ENCODE data around the gene FRMD5.

FRMD5 gene

DNA sequence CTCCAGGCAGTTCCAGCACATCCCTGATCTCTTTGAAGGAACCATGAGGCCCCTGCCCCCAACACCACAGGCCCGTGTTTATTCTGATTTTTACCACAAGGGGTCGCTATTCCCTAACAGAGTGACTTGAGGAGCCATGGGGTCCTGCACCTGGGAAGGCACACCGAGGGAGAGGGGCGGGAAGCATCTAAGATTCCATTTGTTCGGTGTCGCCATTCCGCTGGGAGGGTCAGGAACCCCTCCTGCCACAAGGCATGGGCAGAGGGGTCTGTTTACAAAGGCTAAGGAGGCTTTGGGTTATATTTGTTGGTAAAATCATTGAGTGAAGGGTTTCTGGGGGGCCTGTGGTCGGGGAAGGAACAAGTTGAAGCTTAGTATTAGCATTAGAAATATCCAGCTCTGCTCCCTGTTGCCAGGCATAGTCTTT, 291.2 kb downstream of the FRMD5 start:
- H3K4me2 ChIP-seq (ENCODE audit: low read length) = no peak overlapping the region
- no peak overlapping the region for H3K4me3 ChIP-seq (ENCODE audit: low read length)

DNA sequence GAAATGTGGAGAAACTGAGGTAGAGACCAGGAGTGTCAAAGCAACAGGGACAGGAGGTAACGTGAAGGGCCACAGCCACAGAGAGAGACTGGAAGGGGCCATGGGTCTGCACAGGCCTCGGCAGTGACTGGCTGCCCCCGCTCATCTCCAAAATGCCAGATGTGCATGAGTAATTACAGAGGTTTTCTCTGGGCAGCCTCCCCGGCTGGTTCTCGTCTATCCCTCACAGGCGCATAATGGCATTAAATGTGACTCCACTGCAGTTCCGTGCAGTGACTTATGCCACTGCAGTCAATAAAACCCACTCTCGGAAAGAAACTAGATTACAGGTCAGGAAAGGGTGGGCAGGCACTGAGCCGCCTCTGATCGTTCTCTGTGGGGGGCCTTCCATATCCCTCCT, 293.6 kb downstream of the FRMD5 start:
- no peaks in the 10 kb centered on the region for H3K27me3 ChIP-seq (ENCODE audit: control insufficient read depth, low read length)
- no peak overlapping the region for H3K4me3 ChIP-seq (ENCODE audit: low read length)
- 0 out of 2 replicates have a peak, but pooled peaks cover under 1% of the 10 kb centered on the region for H4K20me1 ChIP-seq (ENCODE audit: control insufficient read depth, insufficient read depth, low read depth, low read length)
- no peak overlapping the region for H3K27ac ChIP-seq (ENCODE audit: low read depth, low read length)
- no peaks in the 10 kb centered on the region for H3K36me3 ChIP-seq (ENCODE audit: control insufficient read depth, low read length)
- no peaks in the 10 kb centered on the region for H3K4me1 ChIP-seq (ENCODE audit: control insufficient read depth, low read length)
- no peaks in the 10 kb centered on the region for H3F3A ChIP-seq (ENCODE audit: control insufficient read depth, insufficient read depth)
- H3K9me2 ChIP-seq (replicated peaks; ENCODE audit: control insufficient read depth, low read length) = no peaks in the 10 kb centered on the region
- H3K79me2 ChIP-seq (ENCODE audit: control insufficient read depth, low read length) = no peaks in the 10 kb centered on the region
- no peak for TF ChIP-seq EZH2phosphoT487 (IDR thresholded peaks at IDR 0.05; ENCODE audit: borderline replicate concordance, low read length)
- H3K9me3 ChIP-seq (ENCODE audit: control insufficient read depth, insufficient read depth, low read length) = no peaks in the 10 kb centered on the region
- H3K4me2 ChIP-seq (ENCODE audit: low read length) = no peak overlapping the region

More for the DNA sequence above, 291.2 kb downstream of the FRMD5 start:
- no peaks in the 10 kb centered on the region for H3F3A ChIP-seq (ENCODE audit: control insufficient read depth, insufficient read depth)
- H3K36me3 ChIP-seq (ENCODE audit: control insufficient read depth, low read length) = no peaks in the 10 kb centered on the region
- H3K9me3 ChIP-seq (ENCODE audit: control insufficient read depth, insufficient read depth, low read length) = no peaks in the 10 kb centered on the region
- H4K20me1 ChIP-seq (ENCODE audit: control insufficient read depth, insufficient read depth, low read depth, low read length) = no peaks in the 10 kb centered on the region
- no peaks in the 10 kb centered on the region for H3K4me1 ChIP-seq (ENCODE audit: control insufficient read depth, low read length)
- no peaks in the 10 kb centered on the region for H3K27me3 ChIP-seq (ENCODE audit: control insufficient read depth, low read length)
- no peaks in the 10 kb centered on the region for H3K9me2 ChIP-seq (replicated peaks; ENCODE audit: control insufficient read depth, low read length)
- H3K27ac ChIP-seq (ENCODE audit: low read depth, low read length) = no peak overlapping the region
- H3K79me2 ChIP-seq (ENCODE audit: control insufficient read depth, low read length) = no peaks in the 10 kb centered on the region
- no peak for TF ChIP-seq EZH2phosphoT487 (IDR thresholded peaks at IDR 0.05; ENCODE audit: borderline replicate concordance, low read length)
- TF ChIP-seq, protein P1, sequence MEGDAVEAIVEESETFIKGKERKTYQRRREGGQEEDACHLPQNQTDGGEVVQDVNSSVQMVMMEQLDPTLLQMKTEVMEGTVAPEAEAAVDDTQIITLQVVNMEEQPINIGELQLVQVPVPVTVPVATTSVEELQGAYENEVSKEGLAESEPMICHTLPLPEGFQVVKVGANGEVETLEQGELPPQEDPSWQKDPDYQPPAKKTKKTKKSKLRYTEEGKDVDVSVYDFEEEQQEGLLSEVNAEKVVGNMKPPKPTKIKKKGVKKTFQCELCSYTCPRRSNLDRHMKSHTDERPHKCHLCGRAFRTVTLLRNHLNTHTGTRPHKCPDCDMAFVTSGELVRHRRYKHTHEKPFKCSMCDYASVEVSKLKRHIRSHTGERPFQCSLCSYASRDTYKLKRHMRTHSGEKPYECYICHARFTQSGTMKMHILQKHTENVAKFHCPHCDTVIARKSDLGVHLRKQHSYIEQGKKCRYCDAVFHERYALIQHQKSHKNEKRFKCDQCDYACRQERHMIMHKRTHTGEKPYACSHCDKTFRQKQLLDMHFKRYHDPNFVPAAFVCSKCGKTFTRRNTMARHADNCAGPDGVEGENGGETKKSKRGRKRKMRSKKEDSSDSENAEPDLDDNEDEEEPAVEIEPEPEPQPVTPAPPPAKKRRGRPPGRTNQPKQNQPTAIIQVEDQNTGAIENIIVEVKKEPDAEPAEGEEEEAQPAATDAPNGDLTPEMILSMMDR (IDR thresholded peaks at IDR 0.05; ENCODE audit: low read depth, low read length, poor library complexity, severe bottlenecking) = peak; percentile 88

DNA sequence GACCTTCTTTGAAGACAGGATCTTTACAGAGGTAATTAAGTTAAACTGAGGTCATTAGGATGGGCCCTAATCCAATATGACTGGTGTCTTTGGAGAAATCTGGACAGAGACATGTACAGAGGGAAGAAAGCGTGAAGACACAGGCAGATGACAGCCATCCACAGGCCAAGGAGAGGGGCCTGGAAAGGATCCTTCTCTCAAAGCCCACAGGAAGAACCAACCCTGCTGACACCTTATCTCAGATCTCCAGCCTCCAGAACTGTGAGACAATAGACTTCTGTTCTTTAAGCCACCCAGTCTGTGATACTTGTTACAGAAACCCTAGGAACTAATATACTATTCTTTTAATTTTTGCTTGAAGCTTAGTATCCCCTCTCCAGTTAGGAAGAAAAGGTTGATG, 294.1 kb downstream of the FRMD5 start:
- Histone ChIP-seq H3K4me2 (ENCODE audit: low read length) (no peak overlapping the region), H3K9me3 (ENCODE audit: control insufficient read depth, insufficient read depth, low read length) (no peaks in the 10 kb centered on the region), H3K4me1 (ENCODE audit: control insufficient read depth, low read length) (no peaks in the 10 kb centered on the region), H3K36me3 (ENCODE audit: control insufficient read depth, low read length) (no peaks in the 10 kb centered on the region), H4K20me1 (ENCODE audit: control insufficient read depth, insufficient read depth, low read depth, low read length) (0 out of 2 replicates have a peak, but pooled peaks cover 3% of the 10 kb centered on the region), H3K79me2 (ENCODE audit: control insufficient read depth, low read length) (no peaks in the 10 kb centered on the region), H3F3A (ENCODE audit: control insufficient read depth, insufficient read depth) (no peaks in the 10 kb centered on the region), H3K27ac (ENCODE audit: low read depth, low read length) (no peak overlapping the region), H3K4me3 (ENCODE audit: low read length) (no peak overlapping the region), H3K9me2 (replicated peaks; ENCODE audit: control insufficient read depth, low read length) (no peaks in the 10 kb centered on the region), H3K27me3 (ENCODE audit: control insufficient read depth, low read length) (no peaks in the 10 kb centered on the region)
- TF ChIP-seq EZH2phosphoT487 (IDR thresholded peaks at IDR 0.05; ENCODE audit: borderline replicate concordance, low read length) = no peak
- TF ChIP-seq, protein P1 (IDR thresholded peaks at IDR 0.05; ENCODE audit: low read depth, low read length, poor library complexity, severe bottlenecking) = no peak

DNA sequence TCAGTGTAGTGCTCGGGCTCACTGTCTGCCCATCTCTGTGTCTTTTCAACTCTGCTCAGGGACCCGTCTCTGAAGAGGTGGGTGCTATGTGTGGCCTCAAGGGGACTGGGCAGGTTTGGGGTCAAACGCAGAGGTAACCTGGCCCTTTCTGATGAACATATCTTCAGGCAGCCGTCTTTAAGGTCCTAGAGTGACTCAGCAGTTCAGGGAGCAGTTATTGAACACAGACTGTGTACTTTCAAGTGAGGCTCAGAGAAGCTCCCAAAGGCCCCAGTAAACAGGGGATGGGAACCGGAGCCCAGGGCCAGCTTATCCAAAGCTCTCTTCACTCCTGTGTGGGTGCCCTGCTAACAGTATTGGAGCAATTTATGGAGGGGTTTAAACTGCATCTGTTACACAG, 295.1 kb downstream of the FRMD5 start:
- H4K20me1 ChIP-seq (ENCODE audit: control insufficient read depth, insufficient read depth, low read depth, low read length) = 0 out of 2 replicates have a peak, but pooled peaks cover 3% of the 10 kb centered on the region
- no peak overlapping the region for H3K27ac ChIP-seq (ENCODE audit: low read depth, low read length)
- H3K4me1 ChIP-seq (ENCODE audit: control insufficient read depth, low read length) = no peaks in the 10 kb centered on the region
- H3K9me2 ChIP-seq (replicated peaks; ENCODE audit: control insufficient read depth, low read length) = no peaks in the 10 kb centered on the region
- TF ChIP-seq, protein P1 (IDR thresholded peaks at IDR 0.05; ENCODE audit: low read depth, low read length, poor library complexity, severe bottlenecking) = no peak
- TF ChIP-seq EZH2phosphoT487 (IDR thresholded peaks at IDR 0.05; ENCODE audit: borderline replicate concordance, low read length) = no peak
- no peak overlapping the region for H3K4me2 ChIP-seq (ENCODE audit: low read length)
- no peaks in the 10 kb centered on the region for H3K27me3 ChIP-seq (ENCODE audit: control insufficient read depth, low read length)
- no peaks in the 10 kb centered on the region for H3K79me2 ChIP-seq (ENCODE audit: control insufficient read depth, low read length)
- no peaks in the 10 kb centered on the region for H3K36me3 ChIP-seq (ENCODE audit: control insufficient read depth, low read length)
- H3F3A ChIP-seq (ENCODE audit: control insufficient read depth, insufficient read depth) = no peaks in the 10 kb centered on the region
- H3K9me3 ChIP-seq (ENCODE audit: control insufficient read depth, insufficient read depth, low read length) = no peaks in the 10 kb centered on the region
- no peak overlapping the region for H3K4me3 ChIP-seq (ENCODE audit: low read length)
